NCI-H82 treated with DMSO at 0.1 percent for 48 hours (cell line): ENCODE data around the gene MYH11.
"Not testable (repeated sequence)": the region's sequence is repeated elsewhere in the genome, so short reads cannot be mapped to it uniquely, and the experiment has no call there.

Source experiments
- DNase-seq: peaks from one replicate; lab custom pipeline; 2025; ENCODE audit not compliant: unreplicated experiment; lab: John Stamatoyannopoulos, UW

Gene MYH11

DNA sequence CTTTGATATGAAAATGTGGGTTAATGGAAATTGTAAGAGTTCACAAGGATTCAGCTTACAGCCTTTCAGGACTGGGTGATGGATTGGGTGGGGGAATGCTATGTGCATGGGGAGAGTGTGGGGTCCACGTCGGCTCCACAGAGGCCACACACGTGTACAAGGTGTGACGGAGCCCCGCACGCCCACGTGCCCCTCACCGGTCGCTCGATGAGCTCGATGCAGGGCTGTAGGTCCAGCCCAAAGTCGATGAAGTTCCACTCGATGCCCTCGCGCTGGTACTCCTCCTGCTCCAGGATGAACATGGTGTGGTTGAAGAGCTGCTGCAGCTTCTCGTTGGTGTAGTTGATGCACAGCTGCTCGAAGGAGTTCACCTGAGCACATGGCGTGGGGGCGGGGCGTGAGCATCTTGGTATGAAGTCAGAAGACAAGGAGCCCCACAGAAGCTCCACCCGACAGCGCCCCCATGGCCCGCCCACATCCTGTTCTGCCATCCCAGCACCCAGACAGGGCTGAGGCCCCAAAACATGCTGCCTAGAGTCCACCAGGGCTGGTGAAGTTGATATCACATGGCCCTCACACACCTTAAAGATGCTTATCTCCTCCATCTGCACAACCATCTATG, 99.1 kb downstream of the MYH11 start:
- DNase-seq, result no peak

GRCh38 chr16:15757077-15757386, 99.8 kb downstream of the MYH11 start:
- no peak for DNase-seq

GRCh38 chr16:15754821-15755534, 101.8 kb downstream of the MYH11 start:
- no peak for DNase-seq

- no peak for DNase-seq
Observed at GRCh38 chr16:15752717-15753488, 103.9 kb downstream of the MYH11 start.

GRCh38 chr16:15751940-15752339, 104.9 kb downstream of the MYH11 start:
- DNase-seq, result no peak

DNA sequence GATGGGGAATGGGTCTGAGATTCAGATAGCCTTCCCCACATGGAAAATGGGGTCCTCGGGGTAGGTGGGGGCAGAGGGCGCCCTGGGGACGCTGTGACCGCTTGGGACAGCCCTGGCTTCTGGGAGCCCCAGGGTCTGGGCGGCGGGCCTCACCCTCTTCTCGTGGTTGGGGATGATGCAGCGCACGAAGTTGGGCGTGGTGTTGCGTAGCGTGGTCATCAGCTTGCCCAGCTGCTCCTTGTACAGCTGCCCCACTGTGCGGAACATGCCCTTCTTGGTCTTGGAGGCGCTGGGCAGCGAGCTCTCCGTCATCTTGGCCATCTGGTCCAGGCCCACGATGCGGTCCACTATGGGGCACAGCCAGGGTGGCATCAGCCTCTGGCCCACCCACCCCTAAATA, 106.8 kb downstream of the MYH11 start:
- DNase-seq, result no peak

GRCh38 chr16:15749371-15749770, 107.5 kb downstream of the MYH11 start:
- no peak for DNase-seq

GRCh38 chr16:15748654-15749053, 108.2 kb downstream of the MYH11 start:
- no peak for DNase-seq

GRCh38 chr16:15747937-15748336, 108.9 kb downstream of the MYH11 start:
- DNase-seq, result no peak

GRCh38 chr16:15746332-15746731, 110.5 kb downstream of the MYH11 start:
- no peak for DNase-seq

- no peak for DNase-seq
Observed at GRCh38 chr16:15743657-15744056, 113.2 kb downstream of the MYH11 start.

GRCh38 chr16:15742716-15743115, 114.1 kb downstream of the MYH11 start:
- no peak for DNase-seq

GRCh38 chr16:15741207-15741871, 115.5 kb downstream of the MYH11 start:
- no peak for DNase-seq

GRCh38 chr16:15739950-15740349, 116.9 kb downstream of the MYH11 start:
- DNase-seq, result peak; percentile 2

- DNase-seq, result no peak
Observed at GRCh38 chr16:15739464-15739863, 117.4 kb downstream of the MYH11 start.

GRCh38 chr16:15737140-15737644, 119.6 kb downstream of the MYH11 start:
- no peak for DNase-seq

GRCh38 chr16:15736529-15736928, 120.3 kb downstream of the MYH11 start:
- no peak for DNase-seq

- DNase-seq, result no peak
Observed at GRCh38 chr16:15735610-15736009, 121.2 kb downstream of the MYH11 start.

DNA sequence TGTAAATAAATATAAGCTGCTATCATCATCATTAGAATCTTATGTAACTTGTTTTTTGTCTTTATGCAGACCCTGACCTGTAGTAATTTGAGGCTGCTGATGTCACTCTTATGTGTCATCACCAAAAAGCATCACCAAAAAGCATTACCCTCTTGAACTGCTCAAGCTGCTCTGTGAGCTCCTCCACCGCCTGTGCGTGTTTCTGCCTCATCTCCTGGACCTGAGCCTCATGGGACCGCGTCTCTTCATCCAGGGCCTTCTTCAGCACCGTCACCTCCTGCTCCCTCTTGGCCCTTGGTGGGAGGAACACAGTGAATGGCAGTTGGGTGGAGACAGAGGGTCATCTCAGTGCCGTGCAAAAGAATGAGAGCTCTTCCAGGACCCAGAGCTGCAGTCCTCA, 124.4 kb downstream of the MYH11 start:
- no peak for DNase-seq

GRCh38 chr16:15729152-15729551, 127.7 kb downstream of the MYH11 start:
- no peak for DNase-seq

DNA sequence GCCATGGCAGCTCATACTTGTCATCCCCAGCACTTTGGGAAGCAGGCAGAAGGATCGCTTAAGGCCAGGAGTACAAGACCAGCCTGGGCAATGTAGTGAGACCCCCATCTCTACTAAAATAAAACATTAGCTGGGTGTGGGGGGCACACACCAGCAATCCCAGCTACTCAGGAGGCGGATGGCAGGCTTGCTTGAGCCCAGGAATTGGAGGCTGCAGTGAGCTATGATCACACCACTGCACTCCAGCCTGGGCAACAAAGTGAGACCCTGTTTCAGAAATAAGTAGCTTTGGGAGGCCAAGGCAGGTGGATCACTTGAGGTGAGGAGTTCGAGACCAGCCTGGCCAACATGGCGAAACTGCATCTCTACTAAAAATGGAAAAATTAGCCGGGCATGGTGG, 129.1 kb downstream of the MYH11 start:
- not testable (repeated sequence) for DNase-seq

DNA sequence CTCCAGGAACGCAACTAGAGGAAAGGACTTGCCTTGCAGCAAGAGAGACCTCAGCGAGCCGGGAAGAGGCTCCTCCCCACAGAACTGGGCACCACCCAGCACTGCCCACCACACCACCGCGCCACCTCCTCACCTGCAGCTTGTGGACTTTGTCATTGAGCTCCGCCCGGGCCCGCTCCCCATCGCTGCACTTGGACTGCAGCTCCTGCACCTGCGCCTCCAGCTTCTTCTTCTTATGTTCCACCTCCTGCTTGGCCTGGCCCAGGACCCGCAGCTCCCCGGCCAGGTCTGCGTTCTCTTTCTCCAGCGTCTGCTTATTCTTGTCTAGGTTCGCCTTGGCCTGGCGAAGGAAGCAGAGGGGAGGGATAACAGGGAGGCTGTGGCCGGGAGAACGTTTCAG, 130.1 kb downstream of the MYH11 start:
- no peak for DNase-seq
